22Rv1 (cell line): ENCODE data around the gene TNS2.

Experiments used
- ZFX ChIP-seq: fragments of 450-650 bp; IDR thresholded peaks from 2 replicates; pipeline ENCODE4 v1.6.1; 2017; ENCODE audit warnings: antibody characterized with exemption, borderline replicate concordance
- TF ChIP-seq, protein P1 (sequence below): fragments of 450-650 bp; IDR thresholded peaks from 2 replicates; pipeline ENCODE4 v1.5.1; 2017; ENCODE audit warnings: mild to moderate bottlenecking

DNA sequence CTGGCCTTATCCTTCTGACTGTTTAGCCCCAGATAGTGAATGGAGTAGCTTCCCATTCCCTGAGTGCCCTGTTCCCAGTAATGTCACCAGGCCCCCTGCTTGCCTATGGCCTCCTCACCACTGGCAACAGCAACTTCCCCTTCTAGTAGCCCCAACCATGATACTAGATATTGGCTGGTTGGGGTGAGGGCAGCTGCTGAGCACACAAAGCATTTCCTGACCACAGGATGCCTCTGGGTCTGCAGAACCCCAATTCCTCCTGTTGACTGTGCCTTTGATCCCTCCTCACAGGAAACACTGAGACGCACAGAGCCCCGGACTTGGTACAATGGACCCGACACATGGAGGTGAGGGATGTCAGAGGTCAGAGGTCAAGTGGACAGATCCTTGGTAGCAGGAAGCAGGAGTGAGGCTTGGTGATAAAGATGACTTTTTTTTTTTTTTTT, 54.0 kb downstream of the TNS2 start:
- TF ChIP-seq, protein P1, sequence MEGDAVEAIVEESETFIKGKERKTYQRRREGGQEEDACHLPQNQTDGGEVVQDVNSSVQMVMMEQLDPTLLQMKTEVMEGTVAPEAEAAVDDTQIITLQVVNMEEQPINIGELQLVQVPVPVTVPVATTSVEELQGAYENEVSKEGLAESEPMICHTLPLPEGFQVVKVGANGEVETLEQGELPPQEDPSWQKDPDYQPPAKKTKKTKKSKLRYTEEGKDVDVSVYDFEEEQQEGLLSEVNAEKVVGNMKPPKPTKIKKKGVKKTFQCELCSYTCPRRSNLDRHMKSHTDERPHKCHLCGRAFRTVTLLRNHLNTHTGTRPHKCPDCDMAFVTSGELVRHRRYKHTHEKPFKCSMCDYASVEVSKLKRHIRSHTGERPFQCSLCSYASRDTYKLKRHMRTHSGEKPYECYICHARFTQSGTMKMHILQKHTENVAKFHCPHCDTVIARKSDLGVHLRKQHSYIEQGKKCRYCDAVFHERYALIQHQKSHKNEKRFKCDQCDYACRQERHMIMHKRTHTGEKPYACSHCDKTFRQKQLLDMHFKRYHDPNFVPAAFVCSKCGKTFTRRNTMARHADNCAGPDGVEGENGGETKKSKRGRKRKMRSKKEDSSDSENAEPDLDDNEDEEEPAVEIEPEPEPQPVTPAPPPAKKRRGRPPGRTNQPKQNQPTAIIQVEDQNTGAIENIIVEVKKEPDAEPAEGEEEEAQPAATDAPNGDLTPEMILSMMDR: no peak
- TF ChIP-seq ZFX: no peak
